ENCODE results near the gene CCDC3.

GRCh38 chr10:12940791-12941190, 60.7 kb downstream of the CCDC3 start:
- TF ChIP-seq CTCF (IDR thresholded peaks at IDR 0.05) (no peak), POLR2A (IDR thresholded peaks at IDR 0.05) (no peak)

All from uterus (tissue), 2 donors.